Spleen (tissue), 11 donors: Measurements from ENCODE around the gene HCFC1. TPM values are rescaled to one million over a fixed set of nuclear protein-coding genes. Genes with fewer than 3 reads are reported as not detected.
A peak's percentile ranks its signal among the peaks of the same experiment; 100 is the strongest.

Experiments
- DNase-seq: peaks from one replicate; pipeline ENCODE4 v3.0.0-alpha.2; 2020
- H3K27ac ChIP-seq, 8 donors: fragments of 200-600 bp; sonication (generic) in 7 of 8; 1 replicate in 4 of 8; 2 replicates in 4 of 8; pipeline versions ENCODE4 v1.5.0 to v1.8.0; 2016 to 2021; ENCODE audit warnings: inconsistent platforms in 4 of 8, mild to moderate bottlenecking in 4 of 8, moderate library complexity in 1 of 8
- H3K27me3 ChIP-seq, 7 donors: fragments of 200-600 bp; sonication (generic) in 6 of 7; replicated peaks in 1 of 7; 1 replicate in 4 of 7; 2 replicates in 3 of 7; pipeline versions ENCODE4 v1.5.0 to v1.8.0; 2016 to 2021; ENCODE audit warnings: inconsistent platforms in 3 of 7, mild to moderate bottlenecking in 1 of 7
- H3K36me3 ChIP-seq, 6 donors: fragments of 200-600 bp; sonication (generic) in 5 of 6; 1 replicate in 4 of 6; 2 replicates in 2 of 6; pipeline versions ENCODE4 v1.5.0 to v1.8.0; 2016 to 2021; ENCODE audit warnings: inconsistent platforms in 2 of 6
- H3K4me1 ChIP-seq, 6 donors: fragments of 200-600 bp; sonication (generic) in 5 of 6; 1 replicate in 3 of 6; 2 replicates in 3 of 6; pipeline versions ENCODE4 v1.5.0 to v1.8.0; 2016 to 2021; ENCODE audit warnings: inconsistent platforms in 3 of 6
- H3K4me3 ChIP-seq, 8 donors: fragments of 200-600 bp; sonication (generic) in 7 of 8; 1 replicate in 4 of 8; 2 replicates in 4 of 8; pipeline versions ENCODE4 v1.5.0 to v1.8.0; 2016 to 2021; ENCODE audit warnings: inconsistent platforms in 4 of 8, mild to moderate bottlenecking in 4 of 8, moderate library complexity in 2 of 8
- H3K9me3 ChIP-seq, 8 donors: fragments of 200-600 bp; sonication (generic) in 7 of 8; 1 replicate in 4 of 8; 2 replicates in 4 of 8; pipeline versions ENCODE4 v1.5.0 to v1.8.0; 2016 to 2021; ENCODE audit warnings: inconsistent platforms in 4 of 8
- POLR2A ChIP-seq, 3 donors: fragments of 450-650 bp; IDR thresholded peaks; one replicate each; pipeline ENCODE4 v1.5.1; 2017; ENCODE audit warnings: antibody characterized with exemption in 3 of 3, mild to moderate bottlenecking in 1 of 3
- POLR2AphosphoS5 ChIP-seq, 3 donors: sonication (generic); formaldehyde crosslinking; IDR thresholded peaks; one replicate each; pipeline ENCODE4 v1.5.1; 2017; ENCODE audit warnings: antibody characterized with exemption in 3 of 3
- WGBS, 5 donors: extraction: QIAGEN DNeasy Blood & Tissue Kit in 3 of 5; methylation state at CpG; one replicate each; pipeline versions ENCODE4 v1.1.5 to v1.1.7; 2013 to 2018; 5-methylcytosine and 5-hydroxymethylcytosine counted together
- intact Hi-C: fragments of 100-400 bp; cut with DNase I; formaldehyde crosslinking; loops from one replicate; pipeline ENCODE4 v1.15.0; 2023; ENCODE audit warnings: low total_unique reads
- polyA plus RNA-seq, 3 donors: library from polyadenylated mRNA; stranded (reverse); fragments of 200-250 nt; gene quantifications; one replicate each; pipeline ENCODE4 v1.2.1, GENCODE V29; 2013
- total RNA-seq, 7 donors: library from RNA; depleted of rRNA in 3 of 7; stranded (reverse); fragments of >200 nt in 3 of 7; fragmentation: NEBNext Ultra II Directional in 4 of 7; extraction: Animal tissue kit (Norgen Biotek cat#: 25700) in 4 of 7; gene quantifications; one replicate each; pipeline versions ENCODE4 v1.1.0 to v1.2.1, GENCODE V29; 2016 to 2021
- TF ChIP-seq, protein P1 (sequence below), 11 experiments: fragments of 200-600 bp in 7 of 11; fragments of 450-650 bp in 4 of 11; sonication (generic) in 4 of 11; IDR thresholded peaks in 8 of 11; conservative IDR thresholded peaks in 3 of 11; 1 replicate in 7 of 11; 2 replicates in 4 of 11; pipeline versions ENCODE4 v1.4.0 to v1.8.0; 2016 to 2021; ENCODE audit warnings: antibody characterized with exemption in 11 of 11, inconsistent platforms in 4 of 11, mild to moderate bottlenecking in 1 of 11
- donor health status: healthy with polysubstance abuse.
- donor health status: DM: no; HTN: no; CAD: no; lungs with moderate emphysema.
- donor health status: DM: no; HTN: no; CAD: no.
- donor health status: Bipolar disorder and iron deficiency.
- donor health status: healthy.
- donor health status: DM: no; HTN: no; CAD: no.
- donor health status: DM: yes; HTN: yes; CAD: no.

The HCFC1 gene
- total and polyA plus RNA-seq, 10 donors = 9.5 to 86.5 (median 60.8) TPM

DNA sequence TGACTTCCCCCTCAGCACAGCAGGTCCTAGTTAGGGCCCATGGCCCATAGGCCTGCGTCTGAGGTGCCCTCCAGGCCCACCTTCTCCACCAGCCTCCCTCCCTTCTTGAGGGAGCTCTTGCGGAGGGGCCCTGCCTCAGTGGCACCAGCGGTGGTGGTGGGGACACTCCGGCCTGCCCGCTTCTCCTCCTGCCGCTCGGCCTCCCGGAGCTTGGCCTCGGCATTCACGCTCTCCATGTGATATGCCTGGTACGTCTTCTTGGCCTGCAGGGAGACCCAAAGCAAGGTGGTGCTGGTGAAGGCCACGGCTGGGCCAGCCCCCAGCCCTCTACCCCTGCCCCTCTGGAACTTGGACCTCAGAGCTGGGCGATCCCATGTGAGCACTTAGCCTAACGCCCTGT lies 51.1 kb downstream of the HCFC1 start:
- Histone ChIP-seq H3K4me1 (peaks cover 9 to 51% (median 47%) of the 10 kb centered on the region in 6 donors), H3K27ac (no peak overlapping the region), H3K36me3 (peaks cover 0 to 64% (median 17%) of the 10 kb centered on the region in 6 donors), H3K27me3 (peaks cover 0 to 18% (median 0%) of the 10 kb centered on the region in 7 donors), H3K9me3 (no peaks in the 10 kb centered on the region), H3K4me3 (no peak overlapping the region)
- intact Hi-C loops = no loop called here
- TF ChIP-seq POLR2AphosphoS5 (IDR thresholded peaks at IDR 0.05) (peak in 1 of 3 donors; percentile 40), POLR2A (IDR thresholded peaks at IDR 0.05) (no peak)
- 95 to 99% (median 96%) methylated on average over 12 to 14 of the region's 14 CpGs; no CpG with 5 or more reads in 1 of the 5 donors for WGBS, 5 donors
- DNase-seq = no peak

DNA sequence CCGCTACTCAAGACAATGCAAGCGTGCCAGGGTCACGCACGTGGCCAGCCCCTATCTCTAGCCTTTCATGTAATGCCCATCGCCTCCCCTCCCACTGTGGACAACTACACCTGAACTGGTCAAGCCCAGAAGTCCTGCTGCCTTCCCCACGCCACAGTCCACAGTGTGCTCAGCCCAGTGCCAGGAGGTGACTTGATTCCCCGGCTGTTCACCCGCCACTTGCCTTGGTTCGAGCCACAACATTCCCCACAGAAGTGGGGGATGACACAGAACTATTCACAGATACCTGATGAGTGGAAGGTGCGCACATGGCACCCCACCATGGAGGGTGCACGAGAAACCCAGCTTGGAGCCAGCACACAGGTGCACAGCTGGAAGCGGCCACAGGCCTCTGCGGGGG lies 52.3 kb downstream of the HCFC1 start:
- H3K27me3 ChIP-seq = peaks cover 0 to 18% (median 0%) of the 10 kb centered on the region in 7 donors
- H3K27ac ChIP-seq = no peak overlapping the region
- TF ChIP-seq, protein P1, sequence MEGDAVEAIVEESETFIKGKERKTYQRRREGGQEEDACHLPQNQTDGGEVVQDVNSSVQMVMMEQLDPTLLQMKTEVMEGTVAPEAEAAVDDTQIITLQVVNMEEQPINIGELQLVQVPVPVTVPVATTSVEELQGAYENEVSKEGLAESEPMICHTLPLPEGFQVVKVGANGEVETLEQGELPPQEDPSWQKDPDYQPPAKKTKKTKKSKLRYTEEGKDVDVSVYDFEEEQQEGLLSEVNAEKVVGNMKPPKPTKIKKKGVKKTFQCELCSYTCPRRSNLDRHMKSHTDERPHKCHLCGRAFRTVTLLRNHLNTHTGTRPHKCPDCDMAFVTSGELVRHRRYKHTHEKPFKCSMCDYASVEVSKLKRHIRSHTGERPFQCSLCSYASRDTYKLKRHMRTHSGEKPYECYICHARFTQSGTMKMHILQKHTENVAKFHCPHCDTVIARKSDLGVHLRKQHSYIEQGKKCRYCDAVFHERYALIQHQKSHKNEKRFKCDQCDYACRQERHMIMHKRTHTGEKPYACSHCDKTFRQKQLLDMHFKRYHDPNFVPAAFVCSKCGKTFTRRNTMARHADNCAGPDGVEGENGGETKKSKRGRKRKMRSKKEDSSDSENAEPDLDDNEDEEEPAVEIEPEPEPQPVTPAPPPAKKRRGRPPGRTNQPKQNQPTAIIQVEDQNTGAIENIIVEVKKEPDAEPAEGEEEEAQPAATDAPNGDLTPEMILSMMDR (IDR thresholded peaks at IDR 0.05 in 8 of 11, conservative IDR thresholded peaks at IDR 0.05 in 3 of 11) = no peak
- TF ChIP-seq POLR2A (IDR thresholded peaks at IDR 0.05) (no peak), POLR2AphosphoS5 (IDR thresholded peaks at IDR 0.05) (no peak)
- H3K4me3 ChIP-seq = no peak overlapping the region
- DNase-seq = no peak
- WGBS, 5 donors = 89 to 97% (median 92%) methylated on average over 3 to 13 of the region's 13 CpGs
- H3K36me3 ChIP-seq = peaks cover 0 to 77% (median 17%) of the 10 kb centered on the region in 6 donors
- intact Hi-C loops = no loop called here
- peaks cover 6 to 38% (median 35%) of the 10 kb centered on the region in 6 donors for H3K4me1 ChIP-seq
- no peaks in the 10 kb centered on the region for H3K9me3 ChIP-seq

DNA sequence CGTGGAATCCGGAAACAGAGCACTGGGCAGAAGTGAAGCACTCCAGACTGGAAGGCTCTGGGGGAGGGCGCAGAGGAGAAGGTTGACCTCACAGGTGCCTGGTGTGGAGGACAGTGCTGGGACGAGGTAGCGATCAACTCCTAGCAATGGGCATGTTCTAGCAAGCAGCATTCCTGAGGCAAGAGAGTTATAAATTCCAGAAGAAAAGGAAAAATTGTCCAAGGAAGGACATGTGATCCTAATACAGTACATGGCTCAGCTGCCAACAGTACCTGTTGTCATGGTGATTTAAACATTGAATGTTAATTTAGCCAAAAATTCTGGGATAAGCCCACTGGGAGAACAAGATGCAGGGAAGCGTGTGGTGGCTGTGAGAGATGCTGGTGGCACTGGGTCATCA lies 53.7 kb downstream of the HCFC1 start:
- peaks cover 0 to 91% (median 27%) of the 10 kb centered on the region in 6 donors for H3K36me3 ChIP-seq
- TF ChIP-seq POLR2A (IDR thresholded peaks at IDR 0.05) (no peak), POLR2AphosphoS5 (IDR thresholded peaks at IDR 0.05) (no peak)
- TF ChIP-seq, protein P1 (IDR thresholded peaks at IDR 0.05 in 8 of 11, conservative IDR thresholded peaks at IDR 0.05 in 3 of 11) = no peak
- 88 to 95% (median 91%) methylated on average over 5 to 6 of the region's 6 CpGs for WGBS, 5 donors
- intact Hi-C loops = no loop called here
- H3K9me3 ChIP-seq = no peaks in the 10 kb centered on the region
- DNase-seq = no peak
- H3K4me3 ChIP-seq = no peak overlapping the region
- H3K27ac ChIP-seq = no peak overlapping the region
- H3K4me1 ChIP-seq = peaks cover under 1 to 24% (median 21%) of the 10 kb centered on the region in 6 donors
- peaks cover 0 to 18% (median 0%) of the 10 kb centered on the region in 7 donors for H3K27me3 ChIP-seq

DNA sequence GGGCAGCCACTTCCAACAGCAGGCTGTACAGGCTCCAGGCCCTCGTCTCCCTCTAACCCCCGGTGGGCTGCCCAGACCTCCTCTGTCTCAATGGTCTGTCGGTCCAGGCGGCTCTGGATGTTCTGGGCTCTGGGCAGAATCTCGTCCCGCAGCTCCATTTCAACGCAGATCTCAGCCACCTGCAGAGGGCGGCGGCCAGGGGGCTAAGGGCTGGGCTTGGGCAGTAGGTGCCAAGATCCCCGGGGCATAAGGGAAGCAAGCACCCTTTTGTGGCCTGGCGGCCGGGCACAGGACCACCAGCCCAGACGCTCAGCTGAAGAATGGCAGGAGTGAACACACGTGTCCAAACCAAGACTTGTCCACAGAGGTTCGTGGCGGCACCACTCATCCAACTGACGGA lies 57.9 kb downstream of the HCFC1 start:
- intact Hi-C loops = no loop called here
- no peak for DNase-seq
- Histone ChIP-seq H3K27me3 (peaks cover 0 to 24% (median 0%) of the 10 kb centered on the region in 7 donors), H3K9me3 (no peaks in the 10 kb centered on the region), H3K27ac (no peak overlapping the region), H3K4me1 (no peaks in the 10 kb centered on the region), H3K36me3 (peaks cover 0 to 100% (median 40%) of the 10 kb centered on the region in 6 donors), H3K4me3 (no peak overlapping the region)
- WGBS, 5 donors = 88 to 100% (median 92%) methylated on average over 10 to 17 of the region's 17 CpGs
- TF ChIP-seq POLR2AphosphoS5 (IDR thresholded peaks at IDR 0.05) = peak in 1 of 3 donors; percentile 0
- TF ChIP-seq POLR2A (IDR thresholded peaks at IDR 0.05) = no peak

DNA sequence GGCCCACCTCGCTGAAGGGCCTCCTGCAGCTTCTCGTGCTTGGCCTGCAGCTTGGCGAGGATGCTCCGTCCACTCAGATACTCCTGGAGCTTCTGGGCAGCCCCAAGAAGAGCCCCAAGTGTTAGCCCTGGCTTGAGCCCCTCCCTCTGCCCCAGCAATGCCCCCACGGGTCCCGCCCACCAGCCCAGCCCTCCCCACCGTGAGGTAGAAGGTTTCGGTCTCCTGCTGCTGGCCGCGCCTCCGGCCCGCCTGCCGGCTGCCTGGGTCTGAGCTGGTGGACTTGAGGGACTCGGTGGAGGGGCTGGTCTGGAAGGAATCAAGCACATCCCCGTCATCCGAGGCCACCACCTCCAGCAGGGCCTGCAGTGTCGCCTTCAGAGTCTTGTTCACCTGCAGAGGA lies 58.4 kb downstream of the HCFC1 start:
- Histone ChIP-seq H3K4me3 (no peak overlapping the region), H3K9me3 (no peaks in the 10 kb centered on the region), H3K36me3 (peaks cover 0 to 100% (median 39%) of the 10 kb centered on the region in 6 donors), H3K4me1 (no peaks in the 10 kb centered on the region), H3K27ac (no peak overlapping the region), H3K27me3 (peaks cover 0 to 24% (median 0%) of the 10 kb centered on the region in 7 donors)
- TF ChIP-seq POLR2A (IDR thresholded peaks at IDR 0.05) (no peak), POLR2AphosphoS5 (IDR thresholded peaks at IDR 0.05) (no peak)
- TF ChIP-seq, protein P1 (IDR thresholded peaks at IDR 0.05 in 8 of 11, conservative IDR thresholded peaks at IDR 0.05 in 3 of 11) = no peak
- DNase-seq = no peak
- intact Hi-C loops = no loop called here
- 81 to 98% (median 87%) methylated on average over 12 to 17 of the region's 17 CpGs; no CpG with 5 or more reads in 1 of the 5 donors for WGBS, 5 donors
